Measurements from ENCODE around the gene PAPLN.

The PAPLN gene

DNA sequence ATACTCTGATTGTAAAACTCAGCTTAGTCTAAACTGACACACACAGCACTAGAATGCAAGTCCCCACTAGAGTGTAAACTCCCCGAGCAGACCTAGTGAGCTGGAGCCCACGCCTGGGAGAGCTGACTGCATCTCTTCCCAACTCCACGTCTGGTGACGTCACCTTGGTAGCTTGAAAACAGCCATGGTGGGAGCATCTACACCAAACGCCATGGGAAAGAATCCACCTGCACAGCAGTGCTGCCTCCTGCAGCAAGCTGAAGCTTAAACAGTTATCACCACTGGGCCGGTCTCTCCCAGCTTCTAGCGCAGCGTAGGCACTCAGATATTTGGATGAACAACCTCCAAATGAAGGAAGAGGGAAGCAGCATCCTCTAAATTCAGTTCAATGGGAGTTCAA is 4.3 kb upstream of the PAPLN start:
- no peak for DNase-seq

DNA sequence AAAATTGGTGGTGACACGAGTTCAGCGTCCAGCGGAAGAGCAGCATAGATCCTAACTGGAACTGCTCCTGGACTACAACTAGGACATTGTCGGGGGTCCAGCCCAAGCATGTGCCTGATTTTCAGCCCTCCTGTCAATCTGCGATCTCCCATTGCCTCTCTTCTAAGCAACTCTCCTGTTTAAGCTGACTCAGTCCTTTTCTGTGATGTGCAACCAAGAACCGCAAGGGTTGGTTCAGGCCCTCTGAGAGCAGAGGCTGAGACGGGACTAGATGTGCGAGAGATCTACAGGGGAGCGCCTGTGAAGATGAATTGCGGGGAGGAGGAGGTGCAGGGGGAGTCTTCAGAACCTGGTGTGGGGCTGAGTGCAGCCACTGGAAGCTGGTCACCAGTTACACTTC is 3.7 kb upstream of the PAPLN start:
- DNase-seq: no peak

DNA sequence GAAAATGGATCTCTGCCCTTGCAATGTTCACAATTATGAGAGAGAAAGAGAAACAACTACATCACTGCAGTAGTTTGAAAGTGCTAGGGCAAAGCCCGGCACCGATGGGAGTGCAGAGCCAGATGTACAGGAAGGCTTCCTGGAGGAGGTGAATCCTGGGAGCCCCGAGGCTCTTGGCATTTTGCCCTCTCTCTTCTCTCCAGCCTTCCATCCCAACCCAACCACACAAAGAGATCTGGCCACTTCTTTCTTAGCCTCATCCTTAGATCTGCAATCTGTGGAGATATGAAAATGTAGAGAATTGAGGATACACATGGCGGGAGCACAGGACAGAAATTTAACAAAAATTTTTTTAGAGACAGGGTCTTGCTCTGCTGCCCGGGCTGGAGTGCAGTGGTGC is 3.3 kb upstream of the PAPLN start:
- no peak for DNase-seq

DNA sequence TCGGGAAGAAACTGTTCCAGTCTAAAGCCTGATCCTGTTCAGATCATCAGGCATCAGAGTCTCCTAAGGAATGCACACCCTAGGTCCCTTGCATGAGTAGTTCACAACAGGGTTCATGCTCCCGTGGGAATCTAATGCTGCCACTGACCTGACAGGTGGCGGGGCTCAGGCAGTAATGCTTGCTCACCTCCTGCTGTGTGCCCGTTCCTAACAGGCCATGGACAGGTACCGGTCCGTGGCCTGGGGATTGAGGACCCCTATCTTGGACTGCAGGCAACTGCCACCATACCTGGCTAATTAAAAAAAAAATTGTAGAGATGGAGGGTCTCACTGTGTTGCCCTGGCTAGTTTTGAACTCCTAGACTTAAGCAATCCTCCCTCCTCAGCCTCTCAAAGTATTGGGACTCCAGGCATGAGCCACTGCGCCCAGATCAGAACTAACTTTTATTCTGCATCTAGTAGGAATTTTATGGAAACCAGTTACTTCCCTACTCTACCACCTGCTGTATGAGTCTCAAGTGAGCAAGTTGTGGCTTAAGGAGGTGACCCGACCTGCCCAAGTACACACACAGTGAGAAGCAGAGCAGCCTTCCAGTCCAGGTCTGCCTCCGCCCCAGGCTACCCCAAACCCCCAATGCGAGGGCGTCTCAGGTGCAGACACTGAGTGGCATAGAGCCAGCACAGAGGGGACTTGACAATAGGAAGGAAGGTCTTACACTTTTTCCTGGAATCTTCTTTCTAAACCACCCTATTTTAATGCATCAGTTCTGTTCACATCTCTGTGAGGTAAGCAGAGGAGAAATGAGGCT is 2.5 kb upstream of the PAPLN start:
- DNase-seq: no peak

DNA sequence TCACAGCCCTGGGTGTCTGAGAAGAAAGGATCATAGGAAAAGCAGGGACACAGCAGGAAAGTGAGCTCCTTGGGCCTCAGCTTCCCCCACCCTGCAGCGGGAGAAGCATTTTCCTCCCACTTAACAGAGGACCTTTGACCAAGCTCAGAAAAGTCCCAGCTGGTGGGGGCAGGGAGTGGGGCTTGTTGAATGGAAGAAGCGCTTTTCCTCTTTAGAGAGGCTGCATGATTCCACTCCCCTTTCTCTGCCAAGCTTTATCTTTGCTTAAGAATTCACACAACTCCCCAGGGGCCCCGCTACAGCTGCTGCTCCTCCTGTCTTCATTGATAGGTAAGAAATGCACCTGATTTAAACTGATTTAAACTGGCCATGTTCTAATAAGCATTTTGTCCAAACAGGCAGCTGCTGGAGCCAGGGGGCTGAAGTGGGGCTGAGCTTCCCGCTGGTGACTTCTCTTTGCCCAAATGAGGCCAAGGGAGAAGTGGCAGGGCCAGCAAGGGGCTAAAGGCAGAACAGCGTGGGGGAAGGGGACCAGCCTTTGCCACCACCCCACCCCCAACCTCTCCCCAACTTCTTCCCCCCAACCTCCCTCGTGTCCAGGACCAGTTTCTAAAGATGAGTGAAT is 1.7 kb upstream of the PAPLN start:
- peak in 1 of 2 experiments; percentile 27 for DNase-seq

DNA sequence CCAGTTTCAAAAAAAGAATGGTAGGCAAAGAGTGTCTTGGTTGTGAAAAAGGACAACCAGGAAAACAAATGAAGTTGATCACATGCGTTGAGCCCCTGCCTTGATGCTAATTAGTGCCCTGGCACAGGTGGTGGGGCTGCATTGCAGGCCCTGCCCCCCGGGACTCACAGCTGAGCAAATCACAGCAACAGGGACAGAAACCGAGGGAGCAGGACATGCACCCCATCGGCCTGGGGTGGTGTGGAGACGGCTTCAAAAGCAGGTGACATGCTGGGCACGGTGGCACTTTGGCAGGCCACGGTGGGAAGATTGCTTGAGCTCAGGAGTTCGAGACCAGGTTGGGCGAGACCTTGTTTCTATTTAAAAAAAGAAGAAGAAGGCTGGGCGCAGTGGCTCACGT is 1.1 kb upstream of the PAPLN start:
- DNase-seq: no peak

DNA sequence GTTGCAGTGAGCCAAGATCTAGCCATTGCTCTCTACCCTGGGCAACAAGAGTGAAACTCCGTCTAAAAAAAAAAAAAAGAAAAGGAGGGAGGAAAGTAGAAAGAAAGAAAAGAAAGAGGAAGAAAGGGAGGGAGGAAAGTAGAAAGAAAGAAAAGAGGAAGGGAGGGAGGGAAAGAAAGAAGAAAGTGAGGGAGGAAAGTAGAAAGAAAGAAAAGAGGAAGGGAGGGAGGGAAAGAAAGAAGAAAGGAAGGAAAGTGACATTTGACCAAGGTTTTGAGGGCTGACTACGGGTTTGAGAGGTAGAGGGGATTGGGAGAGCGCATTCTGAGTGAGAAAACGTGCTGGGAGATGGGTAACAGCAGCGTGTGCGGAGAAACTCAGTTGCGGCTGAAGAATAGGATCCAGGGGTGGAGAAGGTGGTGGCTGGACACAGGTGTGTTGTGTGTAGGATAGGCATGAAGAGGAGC is 521 bp upstream of the PAPLN start:
- no peak for DNase-seq

DNA sequence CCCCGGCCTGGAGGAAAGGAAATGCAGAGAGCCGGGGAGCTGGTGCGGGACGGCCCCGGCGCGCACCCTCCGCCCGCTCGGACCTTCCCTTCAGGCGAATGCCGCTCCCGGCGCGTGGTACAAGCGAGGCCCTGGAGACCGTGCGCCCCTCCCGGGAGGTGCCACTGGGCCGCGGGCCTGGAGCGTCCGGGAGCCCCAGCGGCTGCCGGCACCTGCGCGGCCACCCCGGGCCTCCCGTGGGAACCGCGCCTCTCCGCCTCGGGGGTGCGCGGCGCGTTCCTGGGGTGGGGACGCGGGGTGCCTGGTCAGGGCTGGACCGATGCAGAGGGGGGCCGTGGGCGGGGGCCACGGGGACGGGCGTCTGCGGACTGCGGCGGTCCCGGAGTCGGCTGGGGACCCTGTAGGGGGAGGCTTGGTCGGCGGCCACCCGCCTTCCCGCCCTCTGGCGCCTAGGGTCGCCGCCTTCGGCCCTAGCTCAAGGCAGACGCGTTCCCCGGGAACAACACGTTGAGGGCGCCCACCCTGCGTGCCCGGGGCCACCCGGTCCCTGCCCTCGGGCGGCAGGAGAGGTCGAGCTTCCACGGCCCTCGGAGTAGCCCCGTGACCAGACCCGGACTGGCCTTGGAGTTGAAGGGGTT is 599 bp downstream of the PAPLN start:
- peak in 1 of 2 experiments; percentile 44 for DNase-seq

DNA sequence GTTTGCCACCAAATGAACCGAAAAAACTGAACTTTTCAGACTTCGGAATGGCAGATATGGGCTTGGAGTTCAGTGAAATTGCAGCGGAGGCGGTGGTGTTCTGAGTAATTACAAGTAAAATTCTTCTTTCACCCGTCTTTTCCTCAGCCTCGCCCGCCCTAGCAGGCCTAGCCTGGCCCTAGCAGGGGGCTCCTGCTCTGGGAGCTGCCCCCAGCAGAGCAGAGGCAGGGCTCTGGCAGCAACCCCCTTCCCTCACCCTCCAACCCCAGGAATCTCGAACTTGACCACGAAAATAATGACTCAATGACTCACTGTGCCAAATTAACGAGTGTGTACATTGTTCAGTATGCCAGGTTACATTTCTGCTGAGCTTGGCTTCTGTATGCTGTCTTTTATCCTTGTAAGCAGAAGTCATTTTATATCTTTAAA is 1.1 kb downstream of the PAPLN start:
- no peak for DNase-seq

DNA sequence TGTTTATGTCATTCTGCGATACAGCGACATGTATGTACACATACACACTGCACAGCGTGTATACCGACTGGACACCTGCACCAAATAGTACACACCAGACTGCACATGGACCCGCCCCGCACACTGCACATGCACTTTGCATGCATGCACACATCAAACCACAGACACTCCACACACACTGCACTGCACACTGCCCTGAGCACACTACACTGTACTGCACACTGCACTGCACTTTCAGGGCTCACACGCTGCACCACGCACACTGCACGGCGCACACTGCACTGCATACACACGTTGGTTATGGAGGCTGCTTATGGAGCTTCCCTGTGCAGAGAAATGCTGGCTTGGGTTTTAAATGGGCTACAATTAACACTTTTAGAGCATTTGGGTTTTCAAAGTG is 1.6 kb downstream of the PAPLN start:
- DNase-seq: no peak

DNA sequence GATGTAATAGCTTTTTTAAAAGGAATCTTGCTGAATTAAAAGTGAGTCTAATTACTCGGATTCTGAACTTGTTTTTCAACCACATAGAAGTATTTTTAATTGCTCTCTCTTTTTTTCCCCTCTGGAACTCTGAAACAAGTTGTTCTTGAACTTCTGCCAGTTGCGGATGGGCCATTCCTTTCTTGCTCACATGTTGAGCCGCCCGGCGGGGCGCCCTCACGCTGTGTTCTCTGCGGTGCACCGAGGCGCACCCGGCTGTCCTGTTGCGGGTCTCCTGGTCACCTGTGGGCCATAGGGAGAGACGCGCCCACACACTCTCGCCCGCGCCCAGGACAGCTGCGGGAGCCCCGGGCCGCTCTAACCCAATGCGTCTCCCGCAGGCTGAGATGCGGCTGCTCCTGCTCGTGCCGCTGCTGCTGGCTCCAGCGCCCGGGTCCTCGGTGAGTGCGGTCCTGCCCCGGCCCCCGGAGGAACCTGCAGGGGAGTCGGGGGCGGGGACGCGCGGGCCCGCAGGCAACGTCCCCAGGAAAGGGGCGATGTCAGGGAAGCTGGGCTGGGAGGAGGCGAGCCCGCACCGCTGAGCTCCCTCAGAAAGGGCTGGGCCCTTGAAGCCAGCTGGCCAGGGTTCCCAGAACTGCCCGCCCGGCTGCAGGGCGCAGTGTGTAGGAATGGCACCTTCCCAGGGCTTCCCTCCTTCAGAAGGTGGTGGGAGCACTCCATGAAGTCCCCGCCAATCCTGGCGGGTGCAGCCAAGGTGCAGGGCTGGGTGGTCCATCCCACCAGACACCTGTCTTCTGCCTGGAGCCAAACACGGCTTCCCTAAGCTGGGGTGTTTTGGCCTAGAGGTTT is 2.3 kb downstream of the PAPLN start:
- no peak for DNase-seq

DNA sequence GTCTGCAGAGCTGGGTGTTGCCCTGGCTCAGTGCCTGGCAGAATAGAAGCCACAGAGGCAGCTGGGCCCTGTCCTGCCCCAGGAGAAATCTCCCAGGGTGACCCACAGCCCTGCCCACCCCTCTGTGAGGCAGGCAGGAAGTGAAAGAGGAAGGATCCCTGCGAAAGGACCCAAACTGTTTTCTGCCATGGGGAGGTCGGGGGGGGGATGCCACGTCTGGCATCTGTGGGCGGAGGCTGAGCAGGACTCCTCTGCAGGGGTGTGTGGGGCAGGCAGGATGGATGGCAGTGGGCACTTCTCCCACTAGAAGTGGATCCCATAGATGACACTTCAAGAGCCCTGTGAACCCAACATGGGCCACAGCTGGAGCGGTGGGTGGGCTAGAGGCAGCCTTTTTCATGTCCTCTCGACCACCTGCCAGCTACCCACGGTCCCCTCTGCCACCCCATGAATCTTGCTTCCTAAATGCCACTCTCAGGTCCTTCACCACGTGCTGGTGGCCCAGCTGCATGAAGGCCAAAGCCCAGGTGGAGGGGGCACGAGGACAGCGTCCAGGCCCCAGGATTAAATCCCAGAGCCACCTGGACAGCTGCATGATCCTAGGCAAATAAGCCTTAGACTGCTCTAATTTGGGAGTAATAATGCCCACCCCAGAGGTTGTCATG is 3.6 kb downstream of the PAPLN start:
- DNase-seq: no peak

DNA sequence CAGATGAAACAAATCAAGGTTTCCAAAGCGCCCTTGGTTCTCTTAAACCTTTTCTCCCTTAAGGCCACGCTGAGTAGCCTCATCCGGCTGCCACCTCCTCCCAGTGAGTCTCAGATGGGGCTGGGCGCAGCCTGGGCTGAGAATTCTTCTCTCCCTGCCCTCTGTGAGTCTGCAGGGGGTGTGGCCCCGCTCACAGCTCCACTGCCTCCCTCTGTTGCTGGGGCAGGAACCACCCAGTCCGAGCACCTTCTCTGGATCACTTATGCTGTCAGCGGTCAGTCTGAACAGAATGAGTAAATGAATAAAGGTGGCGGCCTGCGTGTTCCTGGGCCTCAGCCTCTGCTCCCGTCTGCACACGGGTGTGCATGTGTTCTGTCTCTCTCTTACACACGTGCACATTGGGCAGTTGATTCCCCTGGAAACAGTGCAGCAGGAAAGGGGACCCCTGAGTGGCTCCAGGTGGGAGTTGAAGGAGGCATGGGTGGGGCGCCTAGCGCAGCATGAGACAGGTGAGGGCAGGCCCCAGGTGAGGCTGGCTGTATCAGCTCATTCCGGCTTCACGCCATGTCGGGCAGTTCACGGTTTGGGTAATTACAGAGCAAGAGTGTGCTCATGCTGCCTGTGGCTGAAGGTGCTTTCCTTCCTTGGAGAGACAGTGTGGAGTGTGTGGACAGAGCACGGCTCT is 4.3 kb downstream of the PAPLN start:
- DNase-seq: peak in 1 of 2 experiments; percentile 22

DNA sequence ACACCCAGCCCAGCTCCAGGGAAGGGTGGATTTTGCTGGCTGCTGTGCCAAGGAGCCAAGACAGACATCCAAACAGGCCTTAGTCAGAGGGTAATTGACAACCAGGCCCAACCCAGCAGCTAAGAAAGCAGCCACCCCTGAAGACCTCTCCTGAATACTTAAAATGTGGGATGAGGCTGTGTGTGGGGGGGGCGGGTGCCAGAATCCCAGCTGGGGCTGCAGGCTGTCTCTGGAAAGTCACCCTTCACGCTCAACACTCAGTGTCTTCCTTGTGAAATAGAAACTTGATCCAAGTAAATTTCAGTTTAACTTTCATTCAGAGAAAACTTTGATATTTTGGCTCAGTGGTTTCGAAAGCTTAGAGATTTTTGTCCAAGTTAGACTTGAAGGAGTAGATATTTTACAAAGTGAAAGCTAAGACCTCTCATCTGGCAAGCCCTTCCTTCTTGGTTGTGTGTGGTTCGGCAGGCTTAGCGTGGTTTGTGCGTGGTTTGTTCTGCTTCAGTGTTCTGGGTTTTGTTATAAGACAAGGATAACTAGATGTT is 5.1 kb downstream of the PAPLN start:
- no peak for DNase-seq

DNA sequence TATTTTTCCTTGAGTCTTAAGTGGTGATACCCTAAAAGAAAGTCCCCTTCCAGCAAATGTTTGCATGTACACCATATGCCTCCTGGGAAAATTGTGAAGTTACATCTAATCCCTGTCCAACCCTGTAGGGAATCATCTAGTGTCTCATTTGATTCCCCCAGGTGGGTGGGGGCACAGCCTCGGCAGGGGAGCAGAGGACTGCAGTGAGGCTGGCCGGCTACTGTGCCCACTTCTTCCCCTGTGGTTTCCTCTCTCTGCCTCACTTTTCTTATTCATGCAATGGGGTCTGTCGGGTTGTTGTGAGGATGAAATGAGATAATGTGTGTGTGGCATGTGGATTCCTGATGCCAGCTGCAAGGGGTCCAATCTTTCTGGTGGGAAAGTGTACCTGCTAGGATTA is 6.0 kb downstream of the PAPLN start:
- no peak for DNase-seq

DNA sequence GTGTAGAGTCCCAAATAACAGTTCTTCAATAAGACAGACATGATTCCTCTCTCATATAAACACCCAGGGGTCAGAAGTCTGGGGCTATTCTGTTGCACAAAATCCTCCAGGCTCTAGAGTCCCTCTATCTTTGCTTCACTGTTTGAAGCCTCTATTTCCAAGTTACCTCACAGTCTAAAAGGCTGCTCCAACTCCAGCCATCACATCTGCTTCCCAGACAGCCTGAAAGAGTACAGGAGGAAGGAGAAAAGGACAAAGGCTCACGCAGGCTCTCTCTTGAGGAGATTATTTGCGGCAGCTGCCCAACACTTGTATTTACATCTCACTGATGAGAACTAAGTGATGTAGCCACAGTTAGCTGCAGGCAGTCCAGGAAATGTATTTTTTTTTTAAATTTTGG is 6.4 kb downstream of the PAPLN start:
- no peak for DNase-seq

DNA sequence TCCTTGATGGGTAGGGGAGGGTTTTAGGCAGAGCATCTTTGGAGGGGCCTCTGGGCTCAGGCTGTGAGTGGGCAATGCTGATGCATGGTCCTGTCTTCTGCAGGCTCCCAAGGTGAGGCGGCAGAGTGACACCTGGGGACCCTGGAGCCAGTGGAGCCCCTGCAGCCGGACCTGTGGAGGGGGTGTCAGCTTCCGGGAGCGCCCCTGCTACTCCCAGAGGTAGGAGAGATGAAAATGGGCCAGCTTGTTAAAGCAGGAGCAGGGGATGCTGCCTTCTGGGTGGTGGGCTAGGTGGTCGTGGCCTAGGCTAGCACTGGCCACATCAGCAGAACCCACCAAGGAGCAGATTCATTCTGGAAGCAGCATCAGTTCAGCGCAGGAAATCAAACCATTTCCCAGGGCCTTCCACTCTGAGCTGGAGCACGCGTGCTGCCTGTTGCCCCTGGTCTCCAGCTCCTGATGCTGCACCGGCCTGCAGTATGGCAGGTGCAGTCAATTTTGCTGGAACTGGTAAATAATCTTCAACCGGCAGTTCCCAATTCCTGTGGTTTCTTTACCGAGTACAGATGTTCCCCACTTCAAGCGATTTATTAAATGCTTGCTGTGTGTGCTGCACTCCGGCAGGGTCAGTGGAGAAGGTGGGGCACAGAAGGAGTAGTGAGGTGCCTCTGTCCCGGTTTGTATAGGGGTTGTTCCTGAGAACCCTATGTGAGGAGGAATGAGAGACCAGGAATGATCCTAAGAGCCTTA is 7.4 kb downstream of the PAPLN start:
- no peak for DNase-seq

DNA sequence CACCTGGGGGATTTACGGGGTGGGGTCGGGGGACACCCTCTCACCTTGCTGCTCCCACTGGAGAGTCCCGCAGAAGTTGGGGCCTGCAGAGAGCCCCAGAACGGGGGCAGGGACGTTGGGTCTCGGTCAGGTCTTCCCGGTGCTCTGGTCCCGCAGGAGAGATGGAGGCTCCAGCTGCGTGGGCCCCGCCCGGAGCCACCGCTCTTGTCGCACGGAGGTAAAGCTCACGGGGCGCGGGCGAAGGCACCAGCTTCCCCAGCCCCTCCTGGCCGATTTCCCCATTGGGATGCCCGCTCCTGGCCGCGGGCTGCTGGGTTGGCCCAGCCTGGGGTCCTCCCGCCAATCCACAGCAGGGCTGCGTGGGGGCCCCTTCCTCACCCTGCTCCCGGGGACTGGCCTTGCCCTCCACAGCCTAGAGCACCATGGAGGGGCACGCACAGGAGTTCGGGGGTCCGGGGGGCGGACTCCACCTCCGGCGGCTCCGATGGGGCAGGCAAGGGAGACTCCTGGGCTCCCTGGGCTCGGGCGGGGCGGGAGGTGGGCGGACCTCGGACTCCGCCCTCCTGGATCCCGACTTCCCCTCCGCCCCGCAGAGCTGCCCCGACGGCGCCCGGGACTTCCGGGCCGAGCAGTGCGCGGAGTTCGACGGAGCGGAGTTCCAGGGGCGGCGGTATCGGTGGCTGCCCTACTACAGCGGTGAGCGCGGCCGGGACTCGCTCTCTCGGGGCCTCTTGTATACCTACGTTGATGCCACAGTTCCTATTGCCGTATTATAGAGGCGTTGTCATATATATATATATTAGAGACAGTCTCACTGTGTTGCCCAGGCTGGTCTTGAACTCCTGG is 8.4 kb downstream of the PAPLN start:
- DNase-seq: peak in 1 of 2 experiments; percentile 60

DNA sequence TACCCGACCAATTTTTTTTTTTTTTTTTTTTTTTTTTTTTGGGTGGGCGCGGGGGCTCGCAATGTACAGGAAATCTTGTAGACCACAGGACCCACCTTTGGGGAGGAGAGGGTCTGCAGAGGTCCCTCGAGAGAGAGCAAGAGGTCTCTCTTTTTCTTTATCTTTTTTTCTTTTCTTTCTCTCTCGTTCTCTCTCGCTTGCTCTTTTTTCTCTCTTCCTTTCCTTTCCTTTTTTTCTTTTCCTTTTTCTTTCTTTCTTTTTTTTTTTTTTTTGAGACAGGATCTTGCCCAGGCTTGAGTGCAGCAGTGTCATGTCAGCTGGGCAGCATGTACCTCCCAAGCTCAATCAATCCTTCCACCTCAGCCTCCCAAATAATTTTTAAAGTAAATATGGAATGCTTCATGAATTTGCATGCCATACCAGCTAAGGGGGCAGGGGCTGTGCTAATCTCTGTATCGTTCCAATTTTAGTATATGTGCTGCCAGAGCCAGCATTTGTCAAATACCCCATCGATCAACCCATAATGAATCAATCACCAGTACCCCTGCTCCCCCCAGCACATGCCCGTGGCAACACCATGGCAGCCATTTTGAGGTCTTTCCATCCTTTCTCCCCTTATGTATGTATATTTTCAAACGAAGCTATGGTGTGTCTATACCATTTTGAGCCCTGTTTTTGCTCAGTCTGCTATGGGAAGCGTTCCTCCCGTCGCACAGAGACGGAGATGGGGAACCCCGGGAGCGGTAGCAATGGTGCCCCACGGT is 9.3 kb downstream of the PAPLN start:
- peak in 1 of 2 experiments; percentile 67 for DNase-seq

Measured in NCI-H526 (cell line).